ENCODE data around the gene FLG2. TPM values are rescaled to one million over a fixed set of nuclear protein-coding genes. Genes with fewer than 3 reads are reported as not detected.
"Not testable (repeated sequence)": the region's sequence is repeated elsewhere in the genome, so short reads cannot be mapped to it uniquely, and the experiment has no call there.

FLG2 gene
- total RNA-seq, 1 donor from 2014 or later = not detected

DNA sequence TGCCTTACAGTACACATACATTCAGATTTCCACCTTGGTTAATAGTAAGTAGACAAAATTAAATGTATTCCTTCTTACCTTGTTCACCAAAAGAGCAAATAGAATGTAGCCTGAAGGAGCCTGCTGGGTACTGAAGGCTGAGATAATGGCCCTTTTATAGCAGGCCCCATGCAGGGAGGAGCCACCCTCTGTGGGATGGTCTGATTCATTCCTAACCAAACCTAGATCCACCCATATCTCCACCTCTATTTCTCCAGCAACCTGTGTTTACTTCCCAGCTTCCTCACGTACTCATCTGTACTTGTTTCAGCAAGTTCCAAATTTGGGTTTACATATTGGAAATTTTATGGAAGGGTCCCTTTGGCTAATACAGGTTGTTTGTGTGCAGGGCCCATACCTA lies 34.7 kb downstream of the FLG2 start, which contains the start of gene FLG:
FLG (minus strand) TSS at position 129 of the 400 bp plus-strand sequence. CDS start 9,783 bp downstream, outside the sequence.
- H3K27ac Mint-ChIP-seq = no peak within 1 kb of the TSS
- peaks cover 47% of the 10 kb centered on the region for H3K9me3 Mint-ChIP-seq (ENCODE audit: low read depth)
- H3K27me3 Mint-ChIP-seq = no peaks in the 10 kb centered on the region
- no peaks in the 10 kb centered on the region for H3K36me3 Mint-ChIP-seq (ENCODE audit: insufficient read depth)
- no peak for DNase-seq (ENCODE audit: low spot score, unreplicated experiment)
- TF ChIP-seq CTCF (IDR thresholded peaks at IDR 0.05; ENCODE audit: unreplicated experiment) = no peak
- no peaks in the 10 kb centered on the region for H3K4me1 Mint-ChIP-seq (ENCODE audit: low read depth)
- H3K4me3 Mint-ChIP-seq (ENCODE audit: low read depth) = no peak within 1 kb of the TSS

GRCh38 chr1:152313970-152314369 lies 45.8 kb downstream of the FLG2 start:
- H3K4me3 Mint-ChIP-seq (ENCODE audit: low read depth) = no peak overlapping the region
- H3K36me3 Mint-ChIP-seq (ENCODE audit: insufficient read depth) = peaks cover 8% of the 10 kb centered on the region

GRCh38 chr1:152313319-152313801 lies 46.4 kb downstream of the FLG2 start:
- H3K4me1 Mint-ChIP-seq (ENCODE audit: low read depth) = no peaks in the 10 kb centered on the region

More at GRCh38 chr1:152313970-152314369, 45.8 kb downstream of the FLG2 start:
- TF ChIP-seq CTCF (IDR thresholded peaks at IDR 0.05; ENCODE audit: unreplicated experiment) = no peak
- Mint-ChIP-seq H3K27ac (no peak overlapping the region), H3K27me3 (no peaks in the 10 kb centered on the region), H3K9me3 (ENCODE audit: low read depth) (peaks cover 58% of the 10 kb centered on the region), H3K4me1 (ENCODE audit: low read depth) (no peaks in the 10 kb centered on the region)
- no peak for DNase-seq (ENCODE audit: low spot score, unreplicated experiment)

GRCh38 chr1:152312169-152312568 lies 47.6 kb downstream of the FLG2 start:
- Mint-ChIP-seq H3K36me3 (ENCODE audit: insufficient read depth) (peaks cover 13% of the 10 kb centered on the region), H3K9me3 (ENCODE audit: low read depth) (peaks cover 74% of the 10 kb centered on the region)
- not testable (repeated sequence) for DNase-seq (ENCODE audit: low spot score, unreplicated experiment); H3K27me3 Mint-ChIP-seq; H3K4me3 Mint-ChIP-seq (ENCODE audit: low read depth); H3K4me1 Mint-ChIP-seq (ENCODE audit: low read depth); H3K27ac Mint-ChIP-seq

More at GRCh38 chr1:152313319-152313801, 46.4 kb downstream of the FLG2 start:
- no peaks in the 10 kb centered on the region for H3K27me3 Mint-ChIP-seq
- H3K9me3 Mint-ChIP-seq (ENCODE audit: low read depth) = peaks cover 65% of the 10 kb centered on the region
- no peak for TF ChIP-seq CTCF (IDR thresholded peaks at IDR 0.05; ENCODE audit: unreplicated experiment)
- peaks cover 11% of the 10 kb centered on the region for H3K36me3 Mint-ChIP-seq (ENCODE audit: insufficient read depth)
- DNase-seq (ENCODE audit: low spot score, unreplicated experiment) = no peak
- no peak overlapping the region for H3K27ac Mint-ChIP-seq
- H3K4me3 Mint-ChIP-seq (ENCODE audit: low read depth) = no peak overlapping the region

DNA sequence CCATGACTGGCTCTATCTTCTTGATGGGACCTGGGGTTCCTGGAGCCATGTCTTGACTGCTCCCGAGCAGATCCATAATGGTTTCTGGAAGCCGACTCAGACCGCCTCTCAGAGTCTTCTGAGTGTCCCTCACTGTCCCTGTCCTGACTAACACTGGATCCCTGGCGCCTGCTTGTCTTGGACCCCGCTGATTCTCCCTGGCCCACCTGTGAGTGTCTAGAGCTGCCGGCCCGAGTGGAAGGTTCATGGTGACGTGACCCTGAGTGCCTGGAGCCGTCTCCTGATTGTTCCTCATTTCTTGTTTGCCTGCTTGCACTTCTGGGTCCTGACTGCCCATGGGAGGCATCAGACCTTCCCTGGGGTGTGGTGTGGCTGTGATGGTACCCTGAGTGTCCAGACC lies 49.9 kb downstream of the FLG2 start:
- no peak for DNase-seq (ENCODE audit: low spot score, unreplicated experiment)
- peaks cover 74% of the 10 kb centered on the region for H3K9me3 Mint-ChIP-seq (ENCODE audit: low read depth)
- peaks cover 13% of the 10 kb centered on the region for H3K36me3 Mint-ChIP-seq (ENCODE audit: insufficient read depth)
- no peak overlapping the region for H3K4me3 Mint-ChIP-seq (ENCODE audit: low read depth)
- no peaks in the 10 kb centered on the region for H3K27me3 Mint-ChIP-seq
- no peak for TF ChIP-seq CTCF (IDR thresholded peaks at IDR 0.05; ENCODE audit: unreplicated experiment)
- no peak overlapping the region for H3K27ac Mint-ChIP-seq
- H3K4me1 Mint-ChIP-seq (ENCODE audit: low read depth) = no peaks in the 10 kb centered on the region

DNA sequence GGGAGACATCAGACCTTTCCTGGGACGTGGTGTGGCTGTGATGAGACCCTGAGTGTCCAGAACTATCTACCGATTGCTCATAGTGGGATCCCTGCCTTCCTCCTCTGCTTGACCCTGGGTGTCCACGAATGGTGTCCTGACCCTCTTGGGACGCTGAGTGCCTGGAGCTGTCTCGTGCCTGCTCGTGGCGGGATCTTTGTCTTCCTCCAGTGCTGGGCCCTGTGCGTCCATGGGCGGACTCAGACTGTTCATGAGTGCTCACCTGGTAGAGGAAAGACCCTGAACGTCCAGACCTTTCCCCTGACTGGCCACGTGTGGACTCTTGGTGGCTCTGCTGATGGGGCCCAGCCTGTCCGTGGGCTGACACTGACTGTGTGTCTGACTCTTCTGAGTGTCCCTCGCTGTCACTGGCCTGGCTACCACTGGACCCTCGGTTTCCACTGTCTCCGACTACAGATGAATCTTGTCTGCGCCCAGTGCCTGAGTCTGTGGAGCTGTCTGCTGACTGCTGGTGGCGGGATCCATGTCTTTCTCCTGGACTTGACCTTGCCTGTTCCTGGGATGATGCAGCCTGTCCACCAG lies 50.4 kb downstream of the FLG2 start:
- not testable (repeated sequence) for H3K27me3 Mint-ChIP-seq; H3K27ac Mint-ChIP-seq; H3K4me3 Mint-ChIP-seq (ENCODE audit: low read depth); DNase-seq (ENCODE audit: low spot score, unreplicated experiment); H3K4me1 Mint-ChIP-seq (ENCODE audit: low read depth)
- peaks cover 13% of the 10 kb centered on the region for H3K36me3 Mint-ChIP-seq (ENCODE audit: insufficient read depth)
- peaks cover 76% of the 10 kb centered on the region for H3K9me3 Mint-ChIP-seq (ENCODE audit: low read depth)

GRCh38 chr1:152308758-152309157 lies 51.0 kb downstream of the FLG2 start:
- H3K4me1 Mint-ChIP-seq (ENCODE audit: low read depth); H3K36me3 Mint-ChIP-seq (ENCODE audit: insufficient read depth); H3K4me3 Mint-ChIP-seq (ENCODE audit: low read depth); DNase-seq (ENCODE audit: low spot score, unreplicated experiment); H3K27me3 Mint-ChIP-seq; H3K27ac Mint-ChIP-seq: not testable (repeated sequence)
- H3K9me3 Mint-ChIP-seq (ENCODE audit: low read depth) = peaks cover 73% of the 10 kb centered on the region

DNA sequence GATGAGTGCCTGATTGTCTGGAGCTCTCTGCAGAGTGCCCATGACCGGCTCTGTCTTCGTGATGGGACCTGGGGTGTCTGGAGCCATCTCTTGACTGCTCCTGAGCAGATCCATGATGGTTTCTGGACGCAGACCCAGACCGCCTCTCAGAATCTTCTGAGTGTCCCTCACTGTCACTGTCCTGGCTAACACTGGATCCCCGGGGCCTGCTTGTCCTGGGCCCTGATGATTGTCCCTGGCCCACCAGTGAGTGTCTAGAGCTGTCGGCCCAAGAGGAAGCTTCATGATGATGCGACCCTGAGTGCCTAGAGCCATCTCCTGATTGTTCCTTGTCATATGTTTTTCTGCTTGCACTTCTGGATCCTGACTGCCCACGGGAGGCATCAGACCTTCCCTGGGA lies 51.8 kb downstream of the FLG2 start:
- H3K4me1 Mint-ChIP-seq (ENCODE audit: low read depth); DNase-seq (ENCODE audit: low spot score, unreplicated experiment); H3K27me3 Mint-ChIP-seq; H3K27ac Mint-ChIP-seq; H3K4me3 Mint-ChIP-seq (ENCODE audit: low read depth); H3K36me3 Mint-ChIP-seq (ENCODE audit: insufficient read depth): not testable (repeated sequence)
- peaks cover 70% of the 10 kb centered on the region for H3K9me3 Mint-ChIP-seq (ENCODE audit: low read depth)

DNA sequence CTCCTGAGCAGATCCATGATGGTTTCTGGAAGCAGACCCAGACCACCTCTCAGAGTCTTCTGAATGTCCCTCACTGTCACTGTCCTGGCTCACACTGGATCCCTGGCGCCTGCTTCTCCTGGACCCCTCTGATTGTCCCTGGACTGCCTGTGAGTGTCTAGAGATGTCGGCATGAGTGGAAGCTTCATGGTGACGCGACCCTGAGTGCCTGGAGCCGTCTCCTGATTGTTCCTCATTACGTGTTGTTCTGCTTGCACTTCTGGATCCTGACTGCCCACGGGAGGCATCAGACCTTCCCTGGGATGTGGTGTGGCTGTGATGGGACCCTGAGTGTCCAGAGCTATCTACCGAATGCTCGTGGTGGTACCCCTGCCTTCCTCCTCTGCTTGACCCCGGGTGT lies 53.7 kb downstream of the FLG2 start:
- not testable (repeated sequence) for H3K4me1 Mint-ChIP-seq (ENCODE audit: low read depth); DNase-seq (ENCODE audit: low spot score, unreplicated experiment); H3K27ac Mint-ChIP-seq; H3K27me3 Mint-ChIP-seq; H3K36me3 Mint-ChIP-seq (ENCODE audit: insufficient read depth); H3K4me3 Mint-ChIP-seq (ENCODE audit: low read depth)
- H3K9me3 Mint-ChIP-seq (ENCODE audit: low read depth) = peaks cover 59% of the 10 kb centered on the region
